ENCODE measurements around the gene SLC16A10. TPM values are rescaled to one million over a fixed set of nuclear protein-coding genes. Genes with fewer than 3 reads are reported as not detected.

SLC16A10 gene
- total and polyA plus RNA-seq, 5 donors from 2014 or later: 24.4 to 39.3 (median 32.0) TPM

- Histone ChIP-seq H3K4me3 (ENCODE audit: low read depth, low read length) (no peak overlapping the region), H3K27me3 (ENCODE audit: control insufficient read depth, insufficient read depth, low read length) (no peaks in the 10 kb centered on the region), H3K9me3 (ENCODE audit: control insufficient read depth in 2 of 2, low read length in 2 of 2) (no peaks in the 10 kb centered on the region), H3K27ac (ENCODE audit: insufficient read depth, low read length, poor library complexity, severe bottlenecking) (no peak overlapping the region), H3K4me1 (ENCODE audit: control insufficient read depth, insufficient read depth, low read length, poor library complexity, severe bottlenecking) (no peaks in the 10 kb centered on the region), H3K36me3 (ENCODE audit: control insufficient read depth, insufficient read depth, low read length) (peaks cover 4% of the 10 kb centered on the region)
- ATAC-seq (ENCODE audit: low read depth in 2 of 2) (peak; percentile 74 to 78), DNase-seq (peak in 2 of 3 donors; percentile 71 to 84)
- Mint-ChIP-seq H3K4me1 (peaks cover 12 to 20% (median 18%) of the 10 kb centered on the region in 4 donors), H3K36me3 (peaks cover 25% of the 10 kb centered on the region), H3K9me3 (peaks cover 0 to 1% (median 0%) of the 10 kb centered on the region in 7 donors), H3K4me3 (no peak overlapping the region), H3K27ac (peak overlapping the region; percentile 17 to 57 (median 56)), H3K27me3 (no peaks in the 10 kb centered on the region)
Observed at GRCh38 chr6:111210194-111210728, 123.0 kb downstream of the SLC16A10 start.

GRCh38 chr6:111211411-111212030 is 124.2 kb downstream of the SLC16A10 start:
- Histone ChIP-seq H3K4me1 (ENCODE audit: control insufficient read depth, insufficient read depth, low read length, poor library complexity, severe bottlenecking) (no peaks in the 10 kb centered on the region), H3K4me3 (ENCODE audit: low read depth, low read length) (no peak overlapping the region), H3K27me3 (ENCODE audit: control insufficient read depth, insufficient read depth, low read length) (no peaks in the 10 kb centered on the region), H3K9me3 (ENCODE audit: control insufficient read depth in 2 of 2, low read length in 2 of 2) (no peaks in the 10 kb centered on the region), H3K36me3 (ENCODE audit: control insufficient read depth, insufficient read depth, low read length) (peaks cover 4% of the 10 kb centered on the region), H3K27ac (ENCODE audit: insufficient read depth, low read length, poor library complexity, severe bottlenecking) (no peak overlapping the region)
- Mint-ChIP-seq H3K27ac (no peak overlapping the region), H3K9me3 (peaks cover 0 to 1% (median 0%) of the 10 kb centered on the region in 7 donors), H3K27me3 (no peaks in the 10 kb centered on the region), H3K4me3 (no peak overlapping the region), H3K36me3 (peaks cover 27% of the 10 kb centered on the region), H3K4me1 (peaks cover 12 to 20% (median 18%) of the 10 kb centered on the region in 4 donors)
- ATAC-seq (ENCODE audit: low read depth in 2 of 2) (no peak), DNase-seq (no peak)

GRCh38 chr6:111212625-111213024 is 125.3 kb downstream of the SLC16A10 start:
- Histone ChIP-seq H3K4me1 (ENCODE audit: control insufficient read depth, insufficient read depth, low read length, poor library complexity, severe bottlenecking) (no peaks in the 10 kb centered on the region), H3K27me3 (ENCODE audit: control insufficient read depth, insufficient read depth, low read length) (no peaks in the 10 kb centered on the region), H3K4me3 (ENCODE audit: low read depth, low read length) (no peak overlapping the region), H3K9me3 (ENCODE audit: control insufficient read depth in 2 of 2, low read length in 2 of 2) (no peaks in the 10 kb centered on the region), H3K36me3 (ENCODE audit: control insufficient read depth, insufficient read depth, low read length) (peaks cover under 1% of the 10 kb centered on the region), H3K27ac (ENCODE audit: insufficient read depth, low read length, poor library complexity, severe bottlenecking) (no peak overlapping the region)
- Mint-ChIP-seq H3K27me3 (no peaks in the 10 kb centered on the region), H3K27ac (no peak overlapping the region), H3K4me3 (no peak overlapping the region), H3K9me3 (peaks cover 0 to 1% (median 0%) of the 10 kb centered on the region in 7 donors), H3K36me3 (peaks cover 24% of the 10 kb centered on the region), H3K4me1 (peaks cover 7 to 16% (median 16%) of the 10 kb centered on the region in 4 donors)
- DNase-seq: no peak
- ATAC-seq (ENCODE audit: low read depth in 2 of 2): no peak

- H3K27me3 Mint-ChIP-seq: no peaks in the 10 kb centered on the region
- H3K27ac Mint-ChIP-seq: no peak overlapping the region
- peaks cover 30% of the 10 kb centered on the region for H3K36me3 Mint-ChIP-seq
- H3K9me3 Mint-ChIP-seq: peaks cover 0 to 3% (median 0%) of the 10 kb centered on the region in 7 donors
- peaks cover 5% of the 10 kb centered on the region for H3K36me3 ChIP-seq (ENCODE audit: control insufficient read depth, insufficient read depth, low read length)
- H3K4me1 Mint-ChIP-seq: peaks cover 5% of the 10 kb centered on the region in 4 donors
- no peaks in the 10 kb centered on the region for H3K9me3 ChIP-seq (ENCODE audit: control insufficient read depth in 2 of 2, low read length in 2 of 2)
- DNase-seq (no peak), ATAC-seq (ENCODE audit: low read depth in 2 of 2) (no peak)
- H3K4me3 Mint-ChIP-seq: no peak overlapping the region
- no peak overlapping the region for H3K27ac ChIP-seq (ENCODE audit: insufficient read depth, low read length, poor library complexity, severe bottlenecking)
- H3K4me3 ChIP-seq (ENCODE audit: low read depth, low read length): no peak overlapping the region
- no peaks in the 10 kb centered on the region for H3K27me3 ChIP-seq (ENCODE audit: control insufficient read depth, insufficient read depth, low read length)
- H3K4me1 ChIP-seq (ENCODE audit: control insufficient read depth, insufficient read depth, low read length, poor library complexity, severe bottlenecking): no peaks in the 10 kb centered on the region
Observed at GRCh38 chr6:111215131-111215530, 127.8 kb downstream of the SLC16A10 start.

GRCh38 chr6:111219785-111220184 is 132.5 kb downstream of the SLC16A10 start:
- Mint-ChIP-seq H3K36me3 (peaks cover 22% of the 10 kb centered on the region), H3K9me3 (peaks cover 0 to 1% (median 0%) of the 10 kb centered on the region in 7 donors), H3K4me1 (no peaks in the 10 kb centered on the region), H3K27me3 (no peaks in the 10 kb centered on the region), H3K27ac (no peak overlapping the region), H3K4me3 (no peak overlapping the region)
- Histone ChIP-seq H3K27ac (ENCODE audit: insufficient read depth, low read length, poor library complexity, severe bottlenecking) (no peak overlapping the region), H3K4me3 (ENCODE audit: low read depth, low read length) (no peak overlapping the region), H3K36me3 (ENCODE audit: control insufficient read depth, insufficient read depth, low read length) (peaks cover 5% of the 10 kb centered on the region), H3K4me1 (ENCODE audit: control insufficient read depth, insufficient read depth, low read length, poor library complexity, severe bottlenecking) (no peaks in the 10 kb centered on the region), H3K27me3 (ENCODE audit: control insufficient read depth, insufficient read depth, low read length) (no peaks in the 10 kb centered on the region), H3K9me3 (ENCODE audit: control insufficient read depth in 2 of 2, low read length in 2 of 2) (no peaks in the 10 kb centered on the region)
- DNase-seq (no peak), ATAC-seq (ENCODE audit: low read depth in 2 of 2) (no peak)

- H3K4me1 Mint-ChIP-seq: no peaks in the 10 kb centered on the region
- no peaks in the 10 kb centered on the region for H3K4me1 ChIP-seq (ENCODE audit: control insufficient read depth, insufficient read depth, low read length, poor library complexity, severe bottlenecking)
- no peaks in the 10 kb centered on the region for H3K9me3 ChIP-seq (ENCODE audit: control insufficient read depth in 2 of 2, low read length in 2 of 2)
- peaks cover 22% of the 10 kb centered on the region for H3K36me3 Mint-ChIP-seq
- no peaks in the 10 kb centered on the region for H3K27me3 Mint-ChIP-seq
- H3K36me3 ChIP-seq (ENCODE audit: control insufficient read depth, insufficient read depth, low read length): peaks cover 5% of the 10 kb centered on the region
- H3K9me3 Mint-ChIP-seq: peaks cover 0 to 1% (median 0%) of the 10 kb centered on the region in 7 donors
- H3K4me3 ChIP-seq (ENCODE audit: low read depth, low read length): no peak overlapping the region
- no peak for ATAC-seq (ENCODE audit: low read depth in 2 of 2)
- no peak overlapping the region for H3K27ac ChIP-seq (ENCODE audit: insufficient read depth, low read length, poor library complexity, severe bottlenecking)
- DNase-seq: no peak
- H3K27me3 ChIP-seq (ENCODE audit: control insufficient read depth, insufficient read depth, low read length): no peaks in the 10 kb centered on the region
- no peak overlapping the region for H3K27ac Mint-ChIP-seq
- no peak overlapping the region for H3K4me3 Mint-ChIP-seq
Observed at GRCh38 chr6:111220383-111221031, 133.2 kb downstream of the SLC16A10 start.

- peak overlapping the region in 1 of 3 donors; percentile 9 for H3K27ac Mint-ChIP-seq
- H3K4me1 Mint-ChIP-seq: no peaks in the 10 kb centered on the region
- Histone ChIP-seq H3K36me3 (ENCODE audit: control insufficient read depth, insufficient read depth, low read length) (peaks cover 5% of the 10 kb centered on the region), H3K4me3 (ENCODE audit: low read depth, low read length) (no peak overlapping the region), H3K27me3 (ENCODE audit: control insufficient read depth, insufficient read depth, low read length) (no peaks in the 10 kb centered on the region), H3K9me3 (ENCODE audit: control insufficient read depth in 2 of 2, low read length in 2 of 2) (no peaks in the 10 kb centered on the region), H3K27ac (ENCODE audit: insufficient read depth, low read length, poor library complexity, severe bottlenecking) (no peak overlapping the region), H3K4me1 (ENCODE audit: control insufficient read depth, insufficient read depth, low read length, poor library complexity, severe bottlenecking) (no peaks in the 10 kb centered on the region)
- H3K4me3 Mint-ChIP-seq: no peak overlapping the region
- no peak for ATAC-seq (ENCODE audit: low read depth in 2 of 2)
- H3K27me3 Mint-ChIP-seq: no peaks in the 10 kb centered on the region
- H3K36me3 Mint-ChIP-seq: peaks cover 22% of the 10 kb centered on the region
- H3K9me3 Mint-ChIP-seq: peaks cover 0 to 1% (median 0%) of the 10 kb centered on the region in 7 donors
- DNase-seq: no peak
Observed at GRCh38 chr6:111221804-111222203, 134.5 kb downstream of the SLC16A10 start.

Data from CD4-positive, CD25-positive, alpha-beta regulatory T cell (primary cell).